Erythroblast (primary cell): ENCODE data around the gene THADA.

Experiments used
- GATA1 ChIP-seq: IDR thresholded peaks from 2 replicates; pipeline ENCODE4 v1.6.1; 2011; ENCODE audit warnings: low read depth, mild to moderate bottlenecking, control low read depth, low read length, moderate library complexity
- POLR2A ChIP-seq: IDR thresholded peaks from 2 replicates; pipeline ENCODE4 v1.6.1; 2011; ENCODE audit warnings: mild to moderate bottlenecking, low read length

DNA sequence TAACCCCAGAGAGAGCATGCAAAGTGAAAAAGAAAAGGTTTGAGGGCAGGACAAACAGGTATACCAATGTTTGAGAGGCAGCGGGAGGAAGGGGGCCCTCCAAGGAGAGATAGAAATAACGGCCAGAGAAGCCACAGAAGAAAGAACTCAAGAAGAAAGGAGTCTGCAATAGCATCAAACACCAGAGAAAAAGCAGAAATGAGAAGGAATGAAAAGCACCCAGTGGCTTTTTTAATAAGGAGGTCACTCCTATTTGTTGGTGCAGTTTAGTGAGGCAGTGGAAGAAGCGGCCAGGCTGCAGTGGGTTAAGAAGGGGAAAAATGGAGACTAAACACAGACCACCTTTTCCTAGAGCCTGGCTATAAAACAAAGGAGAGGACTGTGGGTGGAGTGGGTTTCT, 177.2 kb downstream of the THADA start:
- no peak for TF ChIP-seq POLR2A
- no peak for TF ChIP-seq GATA1
